HUES64 (cell line): ENCODE data around the gene NRTN.

Experiments used
- H3K27ac ChIP-seq: 2 replicates; pipeline ENCODE4 v1.7.0; 2013; ENCODE audit warnings: low read depth, low read length, inconsistent platforms
- H3K27me3 ChIP-seq: 2 replicates; pipeline ENCODE4 v1.6.1; 2013; ENCODE audit warnings: mild to moderate bottlenecking, low read length; ENCODE audit not compliant: insufficient read depth
- H3K36me3 ChIP-seq: 2 replicates; pipeline ENCODE4 v1.6.1; 2013; ENCODE audit warnings: mild to moderate bottlenecking, low read length; ENCODE audit not compliant: insufficient read depth
- H3K4me1 ChIP-seq: 2 replicates; pipeline ENCODE4 v1.6.1; 2013; ENCODE audit warnings: mild to moderate bottlenecking, low read length, moderate library complexity; ENCODE audit not compliant: insufficient read depth
- H3K4me3 ChIP-seq: 2 replicates; pipeline ENCODE4 v1.5.1; 2013; ENCODE audit warnings: mild to moderate bottlenecking, low read length, moderate library complexity
- H3K9ac ChIP-seq: 2 replicates; pipeline ENCODE4 v1.6.1; 2013; ENCODE audit warnings: mild to moderate bottlenecking, low read depth, low read length
- H3K9me3 ChIP-seq: 2 replicates; pipeline ENCODE4 v1.6.1; 2013; ENCODE audit warnings: low read depth, low read length; ENCODE audit not compliant: insufficient read depth
- WGBS: fragments of 150-250, 120-280 bp; methylation state at CpG from one replicate; pipeline ENCODE4 v1.1.7; 2013; ENCODE audit warnings: missing lambda C conversion rate; 5-methylcytosine and 5-hydroxymethylcytosine counted together

Gene NRTN

GRCh38 chr19:5806133-5806489, 1.2 kb downstream of the NRTN start:
- Histone ChIP-seq H3K9ac (no peak overlapping the region), H3K4me1 (no peaks in the 10 kb centered on the region), H3K27ac (no peak overlapping the region), H3K9me3 (no peaks in the 10 kb centered on the region), H3K27me3 (peaks cover 17% of the 10 kb centered on the region), H3K36me3 (no peaks in the 10 kb centered on the region), H3K4me3 (peak overlapping the region; percentile 50)
- WGBS: 26% methylated on average over 6 of the region's 6 CpGs

- H3K9ac ChIP-seq: no peak overlapping the region
- H3K27me3 ChIP-seq: peaks cover 17% of the 10 kb centered on the region
- no peaks in the 10 kb centered on the region for H3K9me3 ChIP-seq
- no peaks in the 10 kb centered on the region for H3K4me1 ChIP-seq
- H3K36me3 ChIP-seq: no peaks in the 10 kb centered on the region
- 88% methylated on average over 5 of the region's 5 CpGs for WGBS
- no peak overlapping the region for H3K4me3 ChIP-seq
- no peak overlapping the region for H3K27ac ChIP-seq
These were observed 2.0 kb downstream of the NRTN start for GRCh38 chr19:5806905-5807304.

- H3K9me3 ChIP-seq: no peaks in the 10 kb centered on the region
- H3K27ac ChIP-seq: no peak overlapping the region
- 94% methylated on average over 20 of the region's 21 CpGs for WGBS
- no peaks in the 10 kb centered on the region for H3K4me1 ChIP-seq
- H3K27me3 ChIP-seq: peaks cover 15% of the 10 kb centered on the region
- no peak overlapping the region for H3K4me3 ChIP-seq
- no peak overlapping the region for H3K9ac ChIP-seq
- no peaks in the 10 kb centered on the region for H3K36me3 ChIP-seq
These were observed 3.4 kb downstream of the NRTN start for GRCh38 chr19:5808120-5808816.

GRCh38 chr19:5809053-5809452, 4.2 kb downstream of the NRTN start:
- WGBS: 97% methylated on average over 9 of the region's 9 CpGs
- H3K27ac ChIP-seq: no peak overlapping the region
- no peaks in the 10 kb centered on the region for H3K4me1 ChIP-seq
- peaks cover 9% of the 10 kb centered on the region for H3K27me3 ChIP-seq
- no peak overlapping the region for H3K4me3 ChIP-seq
- H3K36me3 ChIP-seq: no peaks in the 10 kb centered on the region
- no peak overlapping the region for H3K9ac ChIP-seq
- H3K9me3 ChIP-seq: no peaks in the 10 kb centered on the region

DNA sequence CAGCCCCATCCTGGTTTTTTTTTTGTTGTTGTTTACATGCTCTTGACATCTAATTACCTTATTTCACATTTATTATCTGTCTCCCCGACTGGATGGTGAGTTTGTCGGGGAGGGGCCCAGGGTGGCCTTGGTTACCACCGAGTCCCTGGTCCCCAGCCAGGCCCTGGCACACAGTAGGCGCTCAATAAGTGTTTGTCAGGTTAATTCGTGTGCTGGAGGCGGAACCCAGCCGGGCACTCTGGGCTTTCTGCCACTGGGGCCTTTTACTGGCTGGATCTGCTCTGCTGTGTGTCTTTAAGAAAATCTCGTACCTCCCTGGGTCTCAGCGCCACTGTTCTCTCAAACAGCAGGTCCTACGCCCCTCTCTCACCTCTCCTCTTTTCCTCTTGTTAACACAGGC, 4.6 kb downstream of the NRTN start:
- Histone ChIP-seq H3K9me3 (no peaks in the 10 kb centered on the region), H3K27me3 (peaks cover 8% of the 10 kb centered on the region), H3K27ac (no peak overlapping the region), H3K9ac (no peak overlapping the region), H3K4me1 (no peaks in the 10 kb centered on the region), H3K4me3 (no peak overlapping the region), H3K36me3 (no peaks in the 10 kb centered on the region)
- 92% methylated on average over 10 of the region's 10 CpGs for WGBS

DNA sequence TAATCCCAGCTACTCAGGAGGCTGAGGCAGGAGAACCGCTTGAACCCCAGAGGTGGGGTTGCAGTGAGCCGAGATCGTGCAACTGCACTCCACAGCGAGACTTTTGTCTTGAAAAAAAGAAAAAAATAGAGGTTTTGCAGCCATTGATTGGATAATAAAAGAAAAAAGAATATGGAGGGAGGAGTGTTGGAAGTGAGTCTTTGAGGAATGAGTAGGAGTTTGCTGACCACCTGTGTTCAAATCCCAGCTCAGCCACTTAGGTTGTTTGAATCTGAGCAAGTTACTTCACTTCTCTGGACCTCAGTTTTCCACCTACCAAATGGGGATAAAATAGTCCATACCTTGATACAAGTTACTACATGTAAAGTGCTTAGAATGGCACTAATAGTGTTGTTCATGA, 6.2 kb downstream of the NRTN start:
- Histone ChIP-seq H3K4me1 (no peaks in the 10 kb centered on the region), H3K36me3 (no peaks in the 10 kb centered on the region), H3K4me3 (no peak overlapping the region), H3K9me3 (no peaks in the 10 kb centered on the region), H3K27me3 (no peaks in the 10 kb centered on the region), H3K27ac (no peak overlapping the region), H3K9ac (no peak overlapping the region)
- 96% methylated on average over 4 of the region's 4 CpGs for WGBS

DNA sequence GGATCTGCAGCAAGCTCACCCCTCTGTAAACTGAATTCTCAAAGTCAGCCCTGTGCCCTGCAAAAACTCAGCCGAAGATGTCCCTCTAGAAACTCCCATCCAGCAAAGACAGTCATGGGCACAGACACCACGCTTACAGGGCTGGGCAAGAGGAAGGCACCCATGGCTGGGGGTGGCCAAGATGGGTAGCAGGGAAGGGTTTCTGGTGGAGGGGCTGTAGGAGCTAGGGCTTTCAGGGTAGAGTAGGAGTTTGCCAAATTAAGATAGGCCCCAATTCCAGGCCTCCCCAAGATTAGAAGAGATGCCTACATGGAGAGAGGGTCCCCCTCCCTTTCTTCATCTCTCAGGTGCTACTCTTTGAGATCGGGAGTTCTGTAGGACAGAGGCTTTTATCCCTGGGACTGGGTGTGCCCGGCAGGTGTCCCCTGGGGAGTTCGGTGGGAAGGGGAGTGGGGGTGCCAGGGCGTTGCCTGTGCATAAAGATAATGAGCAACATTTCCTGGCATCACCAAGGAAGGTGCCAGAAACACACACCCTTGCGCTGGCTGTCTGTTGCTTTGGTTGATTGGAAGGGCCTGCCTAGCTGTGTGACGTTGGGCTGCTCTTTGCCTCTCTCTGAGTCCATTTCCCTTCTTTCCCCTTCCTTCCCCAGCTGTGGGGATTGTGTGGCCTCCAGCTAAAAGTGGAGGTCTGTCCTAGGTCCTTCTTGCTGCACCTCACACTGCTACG, 9.4 kb downstream of the NRTN start:
- Histone ChIP-seq H3K4me1 (no peaks in the 10 kb centered on the region), H3K4me3 (no peak overlapping the region), H3K9ac (peak overlapping the region; percentile 36; the same call in 1 of the 2 replicates), H3K36me3 (no peaks in the 10 kb centered on the region), H3K9me3 (no peaks in the 10 kb centered on the region), H3K27ac (no peak overlapping the region), H3K27me3 (no peaks in the 10 kb centered on the region)
- 91% methylated on average over 9 of the region's 9 CpGs for WGBS

- H3K4me3 ChIP-seq: no peak overlapping the region
- H3K9ac ChIP-seq: peak overlapping the region; percentile 36; the same call in 1 of the 2 replicates
- WGBS: 80% methylated on average over 11 of the region's 11 CpGs
These were observed 10.0 kb downstream of the NRTN start for GRCh38 chr19:5814852-5815246.

DNA sequence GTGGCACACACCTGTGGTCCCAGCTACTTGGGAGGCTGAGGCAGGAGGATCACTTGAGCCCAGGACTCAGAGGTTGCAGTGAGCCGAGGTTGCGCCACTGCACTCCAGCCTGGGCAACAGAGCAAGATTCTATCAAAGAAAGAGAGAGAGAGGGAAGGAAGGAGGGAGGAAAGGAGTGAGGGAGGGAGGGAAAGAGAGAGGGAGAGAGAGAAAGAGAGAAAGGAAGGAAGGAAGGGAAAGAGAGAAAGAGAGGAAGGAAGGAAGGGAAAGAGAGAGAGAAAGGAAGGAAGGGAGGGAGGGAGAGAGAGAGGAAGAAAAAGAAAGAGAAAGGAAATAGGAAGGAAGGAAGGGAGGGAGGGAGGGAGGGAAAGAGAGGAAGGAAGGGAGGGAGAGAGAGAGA, 12.4 kb downstream of the NRTN start:
- Histone ChIP-seq H3K36me3 (no peaks in the 10 kb centered on the region), H3K27ac (no peak overlapping the region), H3K9ac (no peak overlapping the region), H3K4me3 (no peak overlapping the region), H3K27me3 (no peaks in the 10 kb centered on the region), H3K9me3 (no peaks in the 10 kb centered on the region), H3K4me1 (no peaks in the 10 kb centered on the region)
- WGBS: 96% methylated on average over 2 of the region's 2 CpGs

More at GRCh38 chr19:5814852-5815246, 10.0 kb downstream of the NRTN start:
- no peak overlapping the region for H3K27ac ChIP-seq
- no peaks in the 10 kb centered on the region for H3K4me1 ChIP-seq
- H3K9me3 ChIP-seq: no peaks in the 10 kb centered on the region
- H3K36me3 ChIP-seq: no peaks in the 10 kb centered on the region
- H3K27me3 ChIP-seq: no peaks in the 10 kb centered on the region

DNA sequence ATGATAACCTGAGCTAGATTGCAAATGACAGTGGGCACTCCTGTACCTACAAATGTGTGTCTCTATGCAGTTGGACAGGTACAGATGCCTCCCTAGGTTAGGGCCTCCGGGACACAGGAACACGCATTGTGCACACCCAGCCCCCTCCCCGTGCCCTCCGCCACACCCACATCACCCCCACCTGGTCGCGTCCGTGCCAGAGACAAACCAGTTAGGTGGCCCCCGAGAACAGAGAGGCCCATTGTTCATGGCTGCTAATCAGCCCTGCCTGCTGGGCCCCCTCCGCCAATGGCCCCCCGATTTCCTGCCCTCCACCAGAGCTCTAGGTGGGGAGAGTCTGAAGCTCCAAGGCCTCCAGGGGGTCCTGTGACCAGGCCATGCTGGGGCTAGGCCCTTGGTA, 13.7 kb downstream of the NRTN start:
- Histone ChIP-seq H3K27ac (no peak overlapping the region), H3K9ac (no peak overlapping the region), H3K4me3 (no peak overlapping the region), H3K36me3 (no peaks in the 10 kb centered on the region), H3K4me1 (no peaks in the 10 kb centered on the region), H3K27me3 (no peaks in the 10 kb centered on the region), H3K9me3 (no peaks in the 10 kb centered on the region)
- 95% methylated on average over 10 of the region's 10 CpGs for WGBS

GRCh38 chr19:5820785-5821184, 15.9 kb downstream of the NRTN start:
- WGBS: 78% methylated on average over 6 of the region's 6 CpGs
- no peaks in the 10 kb centered on the region for H3K9me3 ChIP-seq

More at GRCh38 chr19:5820785-5821184, 15.9 kb downstream of the NRTN start:
- H3K27ac ChIP-seq: no peak overlapping the region
- no peak overlapping the region for H3K4me3 ChIP-seq
- no peak overlapping the region for H3K9ac ChIP-seq
- H3K36me3 ChIP-seq: no peaks in the 10 kb centered on the region
- H3K27me3 ChIP-seq: no peaks in the 10 kb centered on the region
- H3K4me1 ChIP-seq: no peaks in the 10 kb centered on the region
